Measurements from ENCODE around the gene NUP210. TPM values are rescaled to one million over a fixed set of nuclear protein-coding genes. Genes with fewer than 3 reads are reported as not detected.

The NUP210 gene
- total RNA-seq, 1 experiment from 2014 or later = 14.9 TPM

Small RNAs within 50 kb of the gene (small RNA-seq; reads per million reads assigned to genes)
- gene AC027124.2 = 0 reads per million in 2 experiments

Other genes with a start within 250 kb of the NUP210 start
- 12.5 and 13.5 TPM in 2 replicates for gene HDAC11, start 60.0 kb upstream of the NUP210 start, total RNA-seq (2014; rRNA removed; shearing (Covaris generic))
- gene FBLN2, start 128.8 kb upstream of the NUP210 start, total RNA-seq (2014; rRNA removed; shearing (Covaris generic)) = 0.51 and 1.8 TPM in 2 replicates